Myocyte (in vitro differentiated cells): ENCODE measurements around the gene IPCEF1. TPM values are rescaled to one million over a fixed set of nuclear protein-coding genes. Genes with fewer than 3 reads are reported as not detected.
A peak's percentile ranks its signal among the peaks of the same experiment; 100 is the strongest.

Experiments
- DNase-seq: peaks from one replicate; pipeline ENCODE4 v3.0.0-alpha.2; 2012; ENCODE audit warnings: low read depth
- total RNA-seq: library from RNA; depleted of rRNA; stranded (reverse); fragments of >200 nt; gene quantifications from 2 replicates; pipeline ENCODE4 v1.2.3, GENCODE V29; 2014

The IPCEF1 gene
- total RNA-seq, 1 donor from 2014 or later: not detected

DNA sequence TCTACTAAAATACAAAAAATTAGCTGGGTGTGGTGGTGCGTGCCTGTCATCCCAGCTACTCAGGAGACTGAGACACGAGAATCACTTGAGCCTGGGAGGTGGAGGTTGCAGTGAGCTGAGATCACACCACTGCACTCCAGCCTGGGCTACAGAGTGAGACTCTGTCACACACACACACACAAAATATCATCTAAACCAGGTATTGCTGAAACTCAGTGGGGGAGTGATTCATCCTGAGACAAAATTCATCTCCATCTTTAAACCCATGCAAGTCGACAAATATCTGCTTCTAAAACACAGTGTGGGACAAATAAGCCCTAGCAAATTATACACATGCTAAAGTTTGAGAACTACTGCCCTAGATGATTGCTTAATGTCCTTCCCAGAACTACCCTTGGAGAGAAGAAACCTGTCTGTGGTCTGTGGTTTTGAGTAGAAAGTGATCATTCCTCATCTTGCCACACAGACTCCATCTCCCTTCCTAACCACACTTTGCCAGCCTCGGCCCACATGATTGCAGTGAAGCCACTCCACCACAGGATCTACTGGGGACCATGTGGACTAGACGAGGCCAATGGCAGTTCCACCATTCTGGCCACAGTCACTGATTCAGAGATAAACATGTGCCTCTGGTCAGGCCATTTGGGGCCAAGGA lies 187.3 kb downstream of the IPCEF1 start:
- no peak for DNase-seq

DNA sequence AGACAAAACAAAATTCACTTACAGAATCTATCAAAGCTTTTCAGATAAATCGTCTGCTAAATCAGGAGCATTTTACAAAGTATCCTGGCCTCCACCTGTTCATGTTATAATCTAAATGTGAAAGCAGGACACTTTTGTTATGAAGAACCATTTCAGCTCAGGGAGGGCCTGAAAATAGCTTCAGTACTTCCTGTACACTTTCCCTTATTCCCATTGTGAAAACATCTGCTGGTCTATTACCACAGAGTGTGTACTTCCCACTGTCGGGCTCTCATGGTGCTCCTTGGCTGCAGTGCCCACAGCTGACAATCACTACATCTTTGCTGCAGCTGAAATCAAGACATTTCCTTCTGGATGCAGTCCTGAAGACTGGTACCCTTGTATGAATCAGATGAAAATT lies 189.5 kb downstream of the IPCEF1 start:
- no peak for DNase-seq

DNA sequence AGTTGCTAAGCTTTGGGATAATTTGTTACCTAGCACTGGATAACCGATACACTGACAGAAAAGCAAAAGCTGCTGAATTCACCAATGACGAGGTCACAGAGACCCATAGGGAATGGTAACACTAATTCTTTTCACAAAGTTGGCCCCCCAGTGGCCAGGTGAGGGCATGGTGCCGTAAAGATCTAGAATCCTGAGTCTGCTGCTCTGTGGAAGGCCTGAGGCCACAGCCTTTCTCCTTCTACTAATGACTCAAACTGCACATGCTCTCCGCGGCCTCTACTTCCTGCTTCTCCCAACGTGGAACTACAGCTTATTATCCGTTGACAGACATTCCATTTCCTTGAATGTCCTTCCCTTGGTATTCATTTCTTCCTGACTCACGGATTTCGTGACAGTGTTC lies 190.5 kb downstream of the IPCEF1 start:
- no peak for DNase-seq

DNA sequence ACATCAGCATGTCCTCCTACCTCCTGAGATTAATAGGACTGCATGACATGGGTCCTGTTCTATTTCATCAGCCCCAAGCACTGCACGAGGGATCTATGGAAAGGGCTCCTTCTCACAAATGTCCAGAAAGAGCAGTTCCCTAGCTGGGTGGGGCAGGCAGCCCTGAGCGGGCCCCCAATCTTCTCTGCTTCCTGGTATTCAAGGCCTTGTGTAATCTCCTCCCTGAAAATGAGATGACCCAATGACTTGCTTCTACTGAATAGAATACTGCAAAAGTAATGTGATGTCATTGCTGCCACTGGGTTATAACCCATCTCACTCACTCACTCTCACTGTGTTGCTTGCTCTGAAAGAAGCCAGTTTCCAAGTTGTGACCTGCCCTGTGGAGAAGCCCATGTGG lies 191.1 kb downstream of the IPCEF1 start:
- DNase-seq: no peak

DNA sequence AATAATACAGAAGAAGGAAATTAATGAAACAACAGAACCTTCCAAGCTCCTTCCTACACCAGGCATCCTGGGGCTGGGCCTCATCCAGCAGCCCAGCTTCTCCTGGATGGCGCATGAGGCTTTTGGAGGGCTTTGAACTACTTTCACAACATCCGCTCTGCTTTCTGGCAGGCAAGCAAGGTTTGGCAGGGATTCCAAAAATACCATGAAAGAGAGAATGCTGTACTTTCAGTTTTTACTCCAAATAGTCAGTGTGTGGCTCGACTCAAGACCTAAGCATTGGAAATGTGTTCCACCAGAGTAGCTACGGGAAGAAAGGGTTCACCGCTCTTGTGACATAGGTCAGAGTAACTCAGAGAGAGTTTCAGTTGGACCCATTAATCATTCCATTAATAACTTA lies 192.2 kb downstream of the IPCEF1 start:
- DNase-seq: no peak

DNA sequence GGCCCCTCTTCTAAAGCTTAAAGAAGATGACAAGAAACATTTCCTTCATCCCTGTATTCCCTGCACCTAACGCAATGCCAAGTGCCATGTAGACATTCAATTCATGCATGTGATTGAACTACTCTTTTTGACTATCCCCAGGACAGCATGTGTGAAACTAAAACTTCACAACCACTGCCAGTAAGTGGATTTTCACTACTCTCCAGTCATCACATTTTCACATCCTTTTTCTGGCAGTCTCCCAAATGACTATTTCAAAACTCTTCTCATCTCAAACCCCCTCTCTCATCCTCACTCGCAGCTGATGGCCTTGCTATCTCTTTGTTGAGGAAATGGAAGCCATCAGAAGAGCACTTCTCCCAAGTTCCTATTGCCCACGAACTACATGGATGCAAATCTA lies 194.9 kb downstream of the IPCEF1 start:
- no peak for DNase-seq

DNA sequence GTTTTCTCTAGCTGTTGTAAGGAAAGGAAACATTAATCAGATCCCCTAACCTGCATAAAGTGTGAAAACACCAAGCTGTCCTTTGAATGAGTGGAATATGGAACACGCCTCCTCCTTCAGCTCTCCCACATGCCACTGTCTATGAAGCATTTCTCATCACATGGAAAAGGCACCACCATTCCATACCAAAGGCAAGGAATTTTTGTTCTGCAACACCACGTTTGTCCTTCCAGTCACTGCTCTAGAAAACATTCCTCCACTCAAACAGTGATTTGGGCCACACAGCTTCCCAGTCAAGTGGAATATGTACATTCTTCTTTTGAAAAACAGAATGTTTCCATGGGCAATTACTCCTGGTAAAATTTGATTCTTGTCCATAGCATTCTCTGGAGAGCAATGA lies 197.5 kb downstream of the IPCEF1 start:
- no peak for DNase-seq

DNA sequence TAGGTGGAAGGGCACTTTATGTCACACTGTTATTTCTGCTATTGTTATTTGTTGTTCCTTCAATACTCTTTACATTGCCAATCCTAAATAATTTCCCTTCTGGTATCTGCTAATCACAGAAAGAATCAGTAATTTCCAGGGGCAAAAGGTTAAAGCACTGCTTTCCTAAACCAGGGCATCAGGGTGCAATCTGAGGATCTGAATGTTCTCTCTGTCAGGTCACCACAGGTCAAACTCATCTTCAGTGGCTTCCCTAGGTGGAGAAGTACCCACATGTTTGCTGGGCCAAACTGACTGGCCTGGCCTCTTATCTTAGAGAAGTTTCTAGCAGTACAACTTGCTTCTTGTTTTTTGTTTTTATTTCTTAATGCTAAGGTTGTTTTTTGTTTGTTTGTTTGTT lies 198.9 kb downstream of the IPCEF1 start:
- no peak for DNase-seq

DNA sequence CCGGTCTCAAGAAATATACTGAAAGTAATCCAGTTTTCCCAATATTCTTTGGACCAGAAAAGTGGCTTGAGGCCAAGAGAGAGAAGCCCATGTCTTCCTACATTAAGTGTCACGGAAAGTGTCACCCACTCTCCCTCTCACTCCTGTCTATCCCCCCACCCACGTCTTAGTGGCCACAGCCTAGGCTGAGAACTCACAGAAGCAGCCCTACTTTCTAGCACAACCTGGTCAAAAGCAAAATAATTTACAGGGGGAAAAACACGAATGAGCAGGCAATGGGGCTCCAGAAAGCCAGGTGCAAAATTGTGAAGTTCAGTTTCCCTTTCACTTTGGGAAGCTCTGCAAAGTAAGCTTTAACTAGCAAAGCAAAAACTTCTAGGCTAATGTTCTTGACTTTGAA lies 199.5 kb downstream of the IPCEF1 start:
- no peak for DNase-seq

DNA sequence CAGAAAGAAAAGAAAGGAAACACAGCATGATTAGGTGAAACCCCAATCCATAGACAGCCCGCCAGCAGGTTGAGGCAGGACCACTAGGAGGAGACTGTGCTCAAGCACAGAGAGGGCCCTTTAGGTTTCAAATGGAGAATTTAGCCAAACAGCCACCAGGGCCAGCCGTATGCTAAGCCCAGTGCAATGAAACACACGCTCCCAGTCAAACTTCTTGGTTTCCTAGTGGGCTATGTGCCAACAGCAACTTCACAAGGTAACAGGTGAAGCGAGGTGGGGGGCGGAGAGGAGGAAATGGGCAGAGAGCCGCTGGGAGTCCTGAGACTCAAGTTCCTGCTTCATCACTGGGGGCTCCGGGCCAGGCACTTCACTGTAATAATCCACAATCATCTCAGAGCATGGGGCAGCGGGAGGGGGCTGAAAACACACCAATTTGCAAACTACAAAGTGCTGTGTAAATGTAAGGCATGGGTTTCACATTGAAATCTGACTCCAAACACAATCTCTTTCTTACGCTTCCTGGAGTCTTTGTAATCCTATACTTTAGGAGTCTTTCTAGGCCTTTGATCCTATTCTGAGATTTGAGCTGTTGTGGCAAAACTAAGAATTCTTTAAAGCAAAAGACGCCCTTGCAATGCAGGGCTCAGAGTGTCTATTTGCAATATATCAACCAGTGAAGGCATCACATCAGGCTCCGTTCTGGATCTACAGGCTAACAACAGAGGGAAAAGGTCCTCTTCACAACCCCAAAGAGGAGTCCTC lies 200.3 kb downstream of the IPCEF1 start:
- DNase-seq: no peak

DNA sequence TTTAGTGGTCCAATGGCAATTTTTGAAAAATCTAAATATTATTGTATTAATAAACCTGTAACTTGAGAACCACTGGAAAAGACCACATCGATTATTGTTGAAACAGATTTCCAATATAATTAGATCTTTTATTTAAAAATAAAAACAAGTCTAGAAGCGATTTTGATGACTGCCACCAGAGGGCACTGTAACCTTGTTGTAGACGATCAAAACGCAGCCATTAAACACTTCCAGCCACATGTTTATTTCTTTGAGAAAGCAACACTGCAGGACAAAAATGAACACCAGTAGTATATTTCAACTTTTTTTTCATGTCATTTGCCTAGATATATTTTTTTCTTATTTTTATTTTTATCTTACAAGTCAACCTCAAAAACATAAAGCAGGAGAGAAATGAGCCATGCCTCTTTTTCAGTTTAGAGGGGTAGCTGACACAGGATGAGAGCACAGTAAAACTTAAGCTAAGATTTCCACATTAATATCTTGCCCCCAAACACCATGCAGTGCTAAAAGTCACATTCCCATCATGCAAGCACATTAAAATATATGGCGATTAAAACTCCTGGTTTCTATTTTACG lies 202.1 kb downstream of the IPCEF1 start:
- peak; percentile 67 for DNase-seq

DNA sequence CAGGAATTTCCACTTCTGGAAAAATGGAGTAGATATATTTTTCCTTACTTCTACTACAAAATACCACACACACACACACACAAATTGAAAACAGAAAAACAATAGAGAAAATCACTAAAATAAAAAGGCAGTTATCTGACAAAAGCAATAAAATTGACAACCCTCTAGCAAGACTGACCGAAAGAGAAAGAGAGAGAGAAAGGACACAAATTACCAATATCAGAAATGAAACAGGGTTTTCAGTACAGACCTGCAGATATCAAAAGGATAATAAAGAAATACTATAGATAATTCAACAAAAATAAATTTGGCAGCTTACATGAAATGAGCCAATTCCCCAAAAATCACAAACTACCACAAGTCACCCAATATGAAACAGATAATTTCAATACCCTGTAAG lies 212.8 kb downstream of the IPCEF1 start:
- no peak for DNase-seq

DNA sequence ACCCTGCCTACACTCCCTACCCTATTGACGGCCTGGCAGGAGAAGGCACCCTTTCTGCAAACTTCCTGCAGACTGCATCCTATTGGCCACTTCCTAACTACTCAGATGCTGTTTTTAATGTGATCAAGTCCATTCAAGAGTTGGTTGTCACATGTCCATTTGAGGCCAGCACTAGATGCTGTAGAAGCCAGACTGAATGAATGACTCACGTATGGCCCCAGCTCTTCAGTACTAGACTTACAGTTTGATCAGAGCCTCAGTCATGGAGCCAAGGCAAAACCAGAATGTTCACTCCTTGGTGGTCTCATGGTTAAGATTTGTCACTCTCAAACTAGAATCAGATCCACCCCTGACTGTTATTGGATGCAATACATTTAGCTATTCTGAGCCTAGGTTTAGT lies 215.9 kb downstream of the IPCEF1 start:
- DNase-seq: no peak

DNA sequence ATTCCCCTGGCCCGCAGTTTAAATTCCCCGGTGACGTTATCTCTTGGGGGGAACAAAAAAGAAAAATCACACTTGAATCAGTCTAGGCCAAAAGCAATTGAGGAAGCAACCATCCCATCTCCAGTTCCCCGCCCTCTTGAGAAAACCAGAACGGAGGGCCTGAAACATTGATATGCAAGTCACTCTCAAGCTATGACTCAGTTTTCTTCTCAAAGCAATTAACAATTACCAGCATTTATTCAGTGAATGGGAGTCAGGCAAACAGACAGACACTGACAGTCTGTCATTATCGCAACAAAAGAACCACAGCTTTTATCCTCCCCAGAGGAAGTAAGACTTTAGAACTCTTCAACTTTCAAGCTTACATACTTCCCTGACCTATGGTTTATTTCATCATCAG lies 216.7 kb downstream of the IPCEF1 start:
- no peak for DNase-seq

DNA sequence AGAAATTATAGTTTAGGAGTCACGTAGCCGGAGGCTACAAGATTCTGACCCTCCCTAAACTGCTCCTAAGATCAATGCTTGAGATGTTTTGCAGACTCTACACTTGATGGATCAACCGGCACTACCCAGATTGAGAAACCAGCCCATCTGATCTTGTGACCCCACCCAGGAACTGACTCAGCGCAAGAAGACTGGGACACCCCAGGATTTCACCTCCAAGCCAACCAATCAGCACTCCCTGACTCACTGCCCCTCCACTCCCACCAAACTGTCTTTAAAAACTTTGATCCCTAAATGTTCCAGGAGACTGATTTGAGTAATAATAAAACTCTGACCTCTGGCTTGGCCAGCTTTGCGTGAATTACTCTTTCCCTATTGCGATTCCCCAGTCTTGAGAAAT lies 217.8 kb downstream of the IPCEF1 start:
- no peak for DNase-seq

DNA sequence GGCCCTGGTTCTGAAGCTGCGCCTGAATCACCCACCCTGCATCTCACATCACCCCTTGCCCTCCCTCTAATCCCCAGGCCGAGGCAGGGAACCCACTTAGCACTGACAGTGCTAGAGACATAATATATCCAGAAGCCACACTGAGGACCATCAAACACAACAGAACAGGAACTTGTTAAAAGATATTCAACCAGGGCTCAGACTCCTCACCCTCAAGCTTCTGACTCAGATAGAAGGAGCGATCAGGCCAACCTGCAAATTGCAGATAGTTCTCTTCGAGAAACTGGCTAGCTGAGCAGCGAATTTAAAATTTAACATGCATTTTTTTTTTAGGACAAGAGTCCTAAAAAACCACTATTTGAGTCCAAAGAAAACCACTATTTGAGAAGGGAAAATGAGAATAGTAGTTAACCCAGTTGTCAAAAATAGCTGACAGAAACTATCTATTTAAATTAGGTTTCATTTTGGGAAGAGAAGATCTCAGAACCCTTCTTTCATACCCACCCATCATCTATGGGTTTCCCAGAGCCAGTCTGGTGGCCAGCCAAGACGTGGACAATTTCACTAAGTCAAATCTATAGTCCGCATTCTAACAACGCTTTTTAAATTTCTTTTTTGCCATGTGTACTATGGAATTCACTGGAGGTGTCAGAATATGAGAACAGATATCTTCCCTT lies 222.0 kb downstream of the IPCEF1 start:
- DNase-seq: no peak

DNA sequence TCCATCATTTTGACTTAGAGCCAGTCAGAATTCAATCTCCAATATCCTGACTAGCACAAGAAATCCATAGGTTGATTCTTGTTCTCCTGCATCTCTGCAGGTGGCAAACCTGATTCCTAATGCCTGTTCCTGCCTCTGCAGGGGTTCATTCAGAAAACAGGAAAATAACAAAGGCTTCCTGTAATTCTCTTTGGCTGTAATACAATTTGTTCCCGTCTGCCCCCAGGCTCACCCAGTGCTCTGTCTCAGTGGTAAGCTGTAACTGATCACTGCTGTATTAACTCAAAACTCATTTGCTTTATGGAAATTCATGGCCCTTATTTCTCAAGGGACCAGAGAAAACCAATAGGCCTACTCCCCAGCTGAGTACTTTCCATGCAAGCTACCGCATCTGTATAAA lies 228.9 kb downstream of the IPCEF1 start:
- no peak for DNase-seq

DNA sequence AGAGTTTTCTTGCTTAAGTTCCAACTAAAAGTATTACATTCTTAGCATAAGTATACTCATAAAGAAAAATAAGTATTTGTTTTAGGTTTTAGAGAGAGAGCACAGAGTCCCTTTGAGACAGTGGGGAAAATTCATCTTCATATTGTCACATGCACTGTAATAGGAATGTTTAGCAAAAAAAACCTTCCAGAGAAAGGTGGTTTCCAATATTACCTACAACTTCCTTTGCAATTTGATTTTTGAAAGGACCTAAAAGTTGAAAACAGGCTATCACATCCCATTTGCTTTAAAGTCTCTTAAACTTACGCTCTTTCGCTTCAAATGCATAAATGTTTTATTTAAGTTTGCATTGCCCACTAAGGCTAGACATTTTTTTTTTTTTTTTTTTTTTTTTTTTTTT lies 231.2 kb downstream of the IPCEF1 start:
- no peak for DNase-seq

DNA sequence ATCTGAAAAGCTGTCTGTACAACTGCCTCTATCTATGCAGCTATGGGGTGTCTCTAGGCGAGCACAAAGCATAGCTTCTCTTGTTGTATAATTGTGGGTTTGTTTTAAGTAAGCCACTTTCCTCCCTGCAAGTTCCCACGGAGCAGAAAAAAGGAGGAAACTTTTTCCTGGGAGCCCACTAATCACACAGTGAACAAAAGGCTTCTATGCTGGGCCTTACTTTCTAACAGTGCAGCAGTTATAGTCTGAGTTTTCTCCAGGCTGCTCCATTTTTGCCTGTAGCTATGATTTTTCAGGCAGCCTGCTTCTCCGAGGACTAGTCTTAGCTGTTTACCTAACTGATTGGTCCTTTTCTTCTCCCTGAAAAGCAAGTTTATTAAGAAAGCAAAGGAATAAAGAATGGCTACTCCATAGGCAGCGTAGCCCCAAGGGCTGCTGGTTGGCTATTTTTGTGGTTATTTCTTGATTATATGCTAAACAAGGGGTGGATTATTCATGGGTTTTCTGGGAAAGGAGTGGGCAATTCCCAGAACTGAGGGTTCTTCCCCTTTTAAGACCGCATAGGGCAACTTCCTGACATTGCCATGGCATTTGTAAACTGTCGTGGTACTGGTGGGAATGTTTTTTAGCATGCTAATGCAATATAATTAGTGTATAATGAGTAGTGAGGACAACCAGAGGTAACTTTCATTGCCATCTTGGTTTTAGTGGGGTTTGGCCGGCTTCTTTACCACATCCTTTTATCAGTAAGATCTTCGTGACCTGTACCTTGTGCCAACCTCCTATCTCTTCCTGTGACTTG lies 233.2 kb downstream of the IPCEF1 start:
- no peak for DNase-seq

DNA sequence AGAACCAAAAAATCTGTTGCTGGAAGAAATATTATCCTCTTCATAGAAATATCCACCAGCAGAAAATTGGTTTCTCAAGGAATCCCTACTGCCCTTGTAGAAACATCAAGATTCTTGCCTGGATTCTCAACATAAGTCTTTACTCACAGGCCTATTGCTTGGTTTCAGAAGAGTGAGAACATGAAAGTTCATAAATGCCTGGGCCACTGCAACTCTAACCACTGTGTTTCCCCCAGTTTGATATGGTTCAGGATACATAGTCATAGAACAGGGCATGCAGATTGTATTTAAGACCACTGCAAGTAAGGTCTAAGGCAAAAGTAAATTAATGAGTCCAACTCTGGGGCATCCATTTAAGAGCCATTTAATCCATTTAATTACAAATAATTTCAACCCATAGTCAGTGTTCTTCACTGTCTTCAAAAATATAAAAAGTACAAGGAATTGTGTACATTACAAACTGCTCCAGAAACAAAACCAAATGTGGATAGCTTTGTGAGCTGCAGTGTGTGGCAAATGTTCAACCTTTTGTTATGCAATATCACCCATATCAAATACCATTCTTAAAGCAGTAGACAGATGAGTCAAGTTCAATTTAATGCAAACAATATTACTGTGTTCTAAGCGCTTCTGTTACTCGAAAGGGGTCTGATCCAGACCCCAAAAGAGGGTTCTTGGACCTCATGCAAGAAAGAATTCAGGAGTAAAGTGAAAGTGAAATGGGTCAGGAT lies 234.2 kb downstream of the IPCEF1 start:
- no peak for DNase-seq

DNA sequence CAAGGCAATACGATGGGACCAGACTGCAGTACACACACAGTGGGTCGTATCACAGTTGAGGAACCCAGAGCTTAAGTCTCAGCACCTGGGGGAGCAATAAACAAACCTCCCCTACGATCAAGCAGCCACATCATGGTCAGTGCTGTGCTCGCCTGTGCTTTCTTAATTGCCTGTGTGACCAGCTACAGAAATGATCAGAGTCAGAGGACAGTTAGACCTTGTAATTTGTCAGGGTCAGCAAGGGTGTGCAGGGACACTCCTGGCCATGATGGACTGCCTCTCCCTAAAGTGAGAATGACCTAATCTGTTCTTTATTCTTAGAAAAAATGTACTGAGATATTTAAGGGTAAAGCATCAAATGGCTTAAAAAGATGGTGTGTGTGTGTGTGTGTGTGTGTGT lies 239.1 kb downstream of the IPCEF1 start:
- no peak for DNase-seq
